ENCODE measurements around the gene LRFN3. TPM values are rescaled to one million over a fixed set of nuclear protein-coding genes. Genes with fewer than 3 reads are reported as not detected.

LRFN3 gene
- polyA plus RNA-seq, 1 experiment, result 1.8 TPM

GRCh38 chr19:35938282-35939224 lies 2.4 kb downstream of the LRFN3 start:
- no peak for DNase-seq (ENCODE audit: low read depth)
- no peak for TF ChIP-seq CTCF (IDR thresholded peaks at IDR 0.05; ENCODE audit: insufficient read depth, low read depth, low read length)
- Histone ChIP-seq H3K36me3 (ENCODE audit: control insufficient read depth, insufficient read depth, low read length) (peaks cover 4% of the 10 kb centered on the region), H3K4me3 (ENCODE audit: low read depth, low read length) (no peak overlapping the region; the same call in 1 of the 2 replicates), H3K27me3 (ENCODE audit: control insufficient read depth, insufficient read depth, low read length) (no peaks in the 10 kb centered on the region)
- ChIA-PET CTCF (no interaction called here), POLR2A (no interaction called here)

DNA sequence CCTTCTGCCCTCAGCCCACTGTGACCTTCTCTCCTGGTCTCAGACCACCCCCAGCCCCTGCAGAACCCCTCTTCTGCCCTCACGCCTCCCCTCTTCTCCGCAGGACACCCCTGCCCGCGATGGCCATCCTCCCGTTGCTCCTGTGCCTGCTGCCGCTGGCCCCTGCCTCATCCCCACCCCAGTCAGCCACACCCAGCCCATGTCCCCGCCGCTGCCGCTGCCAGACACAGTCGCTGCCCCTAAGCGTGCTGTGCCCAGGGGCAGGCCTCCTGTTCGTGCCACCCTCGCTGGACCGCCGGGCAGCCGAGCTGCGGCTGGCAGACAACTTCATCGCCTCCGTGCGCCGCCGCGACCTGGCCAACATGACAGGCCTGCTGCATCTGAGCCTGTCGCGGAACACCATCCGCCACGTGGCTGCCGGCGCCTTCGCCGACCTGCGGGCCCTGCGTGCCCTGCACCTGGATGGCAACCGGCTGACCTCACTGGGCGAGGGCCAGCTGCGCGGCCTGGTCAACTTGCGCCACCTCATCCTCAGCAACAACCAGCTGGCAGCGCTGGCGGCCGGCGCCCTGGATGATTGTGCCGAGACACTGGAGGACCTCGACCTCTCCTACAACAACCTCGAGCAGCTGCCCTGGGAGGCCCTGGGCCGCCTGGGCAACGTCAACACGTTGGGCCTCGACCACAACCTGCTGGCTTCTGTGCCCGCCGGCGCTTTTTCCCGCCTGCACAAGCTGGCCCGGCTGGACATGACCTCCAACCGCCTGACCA lies 3.3 kb downstream of the LRFN3 start:
- no peaks in the 10 kb centered on the region for H3K27me3 ChIP-seq (ENCODE audit: control insufficient read depth, insufficient read depth, low read length)
- no peak overlapping the region for H3K4me3 ChIP-seq (ENCODE audit: low read depth, low read length)
- H3K36me3 ChIP-seq (ENCODE audit: control insufficient read depth, insufficient read depth, low read length), result peaks cover 4% of the 10 kb centered on the region
- no peak for TF ChIP-seq CTCF (IDR thresholded peaks at IDR 0.05; ENCODE audit: insufficient read depth, low read depth, low read length)
- CTCF ChIA-PET, result no interaction called here
- POLR2A ChIA-PET, result no interaction called here
- no peak for DNase-seq (ENCODE audit: low read depth)

GRCh38 chr19:35940078-35940775 lies 4.1 kb downstream of the LRFN3 start:
- ChIA-PET POLR2A (no interaction called here), CTCF (no interaction called here)
- Histone ChIP-seq H3K27me3 (ENCODE audit: control insufficient read depth, insufficient read depth, low read length) (no peaks in the 10 kb centered on the region), H3K36me3 (ENCODE audit: control insufficient read depth, insufficient read depth, low read length) (peaks cover 4% of the 10 kb centered on the region), H3K4me3 (ENCODE audit: low read depth, low read length) (no peak overlapping the region)
- no peak for DNase-seq (ENCODE audit: low read depth)
- no peak for TF ChIP-seq CTCF (IDR thresholded peaks at IDR 0.05; ENCODE audit: insufficient read depth, low read depth, low read length)

DNA sequence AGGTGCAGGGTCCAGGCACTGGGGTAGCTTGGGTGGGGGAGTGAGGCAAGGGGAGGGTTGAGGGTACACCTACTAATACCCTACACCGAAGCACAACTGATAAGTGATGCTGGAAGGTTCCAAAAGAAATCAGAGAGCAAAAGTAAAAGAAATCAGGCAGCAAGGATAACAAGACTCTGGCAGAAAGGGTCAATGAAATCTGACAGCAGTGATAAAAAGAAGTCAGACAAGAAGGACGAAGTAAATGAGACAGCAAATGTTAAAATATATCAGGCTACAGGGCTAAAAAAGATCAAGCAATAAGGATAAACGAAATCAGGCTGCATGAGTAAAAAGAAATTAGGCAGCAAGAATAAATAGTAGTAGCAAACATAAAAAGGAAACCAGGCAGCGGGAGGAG lies 4.7 kb downstream of the LRFN3 start:
- ChIA-PET POLR2A (no interaction called here), CTCF (no interaction called here)
- no peak for TF ChIP-seq CTCF (IDR thresholded peaks at IDR 0.05; ENCODE audit: insufficient read depth, low read depth, low read length)
- no peaks in the 10 kb centered on the region for H3K27me3 ChIP-seq (ENCODE audit: control insufficient read depth, insufficient read depth, low read length)
- no peak for DNase-seq (ENCODE audit: low read depth)
- no peak overlapping the region for H3K4me3 ChIP-seq (ENCODE audit: low read depth, low read length)
- peaks cover 4% of the 10 kb centered on the region for H3K36me3 ChIP-seq (ENCODE audit: control insufficient read depth, insufficient read depth, low read length)

GRCh38 chr19:35942235-35942634 lies 6.1 kb downstream of the LRFN3 start:
- Histone ChIP-seq H3K4me3 (ENCODE audit: low read depth, low read length) (no peak overlapping the region), H3K36me3 (ENCODE audit: control insufficient read depth, insufficient read depth, low read length) (peaks cover 4% of the 10 kb centered on the region), H3K27me3 (ENCODE audit: control insufficient read depth, insufficient read depth, low read length) (no peaks in the 10 kb centered on the region)
- no peak for DNase-seq (ENCODE audit: low read depth)
- CTCF ChIA-PET, result interaction anchor here (1.0 kb wide), 1 partner anchor 10 kb away, joined by 3 read pairs; no protein-coding TSS in a partner anchor
- TF ChIP-seq CTCF (IDR thresholded peaks at IDR 0.05; ENCODE audit: insufficient read depth, low read depth, low read length), result no peak
- POLR2A ChIA-PET, result no interaction called here
